ENCODE results near the gene DUSP22. TPM values are rescaled to one million over a fixed set of nuclear protein-coding genes. Genes with fewer than 3 reads are reported as not detected.

The DUSP22 gene
- total RNA-seq, 1 donor from 2014 or later = 23.7 TPM

- DNase-seq = no peak
Measured at GRCh38 chr6:397604-398003, 105.3 kb downstream of the DUSP22 start.

GRCh38 chr6:398065-398464 lies 105.8 kb downstream of the DUSP22 start:
- DNase-seq = no peak

GRCh38 chr6:398558-399078 lies 106.3 kb downstream of the DUSP22 start:
- no peak for DNase-seq

GRCh38 chr6:399785-400534 lies 107.7 kb downstream of the DUSP22 start:
- DNase-seq = no peak

GRCh38 chr6:400815-401214 lies 108.5 kb downstream of the DUSP22 start:
- DNase-seq = no peak

Other genes with a start within 250 kb of the DUSP22 start
- 0.16 TPM for gene IRF4, start 99.3 kb downstream of the DUSP22 start, total RNA-seq